ENCODE results near the gene VASH1.

VASH1 gene

DNA sequence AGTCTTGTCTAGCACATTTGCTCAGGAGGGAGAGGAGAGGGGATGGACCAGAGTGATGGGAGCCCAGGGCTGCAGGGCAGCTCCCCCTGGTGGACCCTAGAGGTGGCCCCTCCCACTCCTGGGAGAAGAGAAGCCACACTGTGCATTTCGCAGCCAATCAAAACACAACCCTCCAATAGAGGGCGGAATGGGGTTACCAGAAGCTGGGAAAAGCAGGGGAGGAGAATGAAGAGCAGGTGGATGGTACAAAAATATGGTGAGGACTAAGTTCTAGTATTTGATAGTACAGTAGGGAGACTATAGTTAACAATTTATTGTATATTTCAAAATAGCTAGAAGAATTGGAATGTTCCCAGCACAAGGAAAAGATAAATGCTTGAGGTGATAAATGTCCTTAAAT lies 23.6 kb downstream of the VASH1 start:
- TF ChIP-seq, protein P1, sequence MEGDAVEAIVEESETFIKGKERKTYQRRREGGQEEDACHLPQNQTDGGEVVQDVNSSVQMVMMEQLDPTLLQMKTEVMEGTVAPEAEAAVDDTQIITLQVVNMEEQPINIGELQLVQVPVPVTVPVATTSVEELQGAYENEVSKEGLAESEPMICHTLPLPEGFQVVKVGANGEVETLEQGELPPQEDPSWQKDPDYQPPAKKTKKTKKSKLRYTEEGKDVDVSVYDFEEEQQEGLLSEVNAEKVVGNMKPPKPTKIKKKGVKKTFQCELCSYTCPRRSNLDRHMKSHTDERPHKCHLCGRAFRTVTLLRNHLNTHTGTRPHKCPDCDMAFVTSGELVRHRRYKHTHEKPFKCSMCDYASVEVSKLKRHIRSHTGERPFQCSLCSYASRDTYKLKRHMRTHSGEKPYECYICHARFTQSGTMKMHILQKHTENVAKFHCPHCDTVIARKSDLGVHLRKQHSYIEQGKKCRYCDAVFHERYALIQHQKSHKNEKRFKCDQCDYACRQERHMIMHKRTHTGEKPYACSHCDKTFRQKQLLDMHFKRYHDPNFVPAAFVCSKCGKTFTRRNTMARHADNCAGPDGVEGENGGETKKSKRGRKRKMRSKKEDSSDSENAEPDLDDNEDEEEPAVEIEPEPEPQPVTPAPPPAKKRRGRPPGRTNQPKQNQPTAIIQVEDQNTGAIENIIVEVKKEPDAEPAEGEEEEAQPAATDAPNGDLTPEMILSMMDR (conservative IDR thresholded peaks at IDR 0.05; ENCODE audit: low read length): peak; percentile 98
- TF ChIP-seq EZH2phosphoT487 (IDR thresholded peaks at IDR 0.05; ENCODE audit: borderline replicate concordance): no peak
- no peak overlapping the region for H3K9ac ChIP-seq (ENCODE audit: low read depth, low read length, poor library complexity, severe bottlenecking)
- H3K36me3 ChIP-seq (ENCODE audit: insufficient read depth, low read length): peaks cover 20% of the 10 kb centered on the region; the same call in 1 of the 2 replicates

DNA sequence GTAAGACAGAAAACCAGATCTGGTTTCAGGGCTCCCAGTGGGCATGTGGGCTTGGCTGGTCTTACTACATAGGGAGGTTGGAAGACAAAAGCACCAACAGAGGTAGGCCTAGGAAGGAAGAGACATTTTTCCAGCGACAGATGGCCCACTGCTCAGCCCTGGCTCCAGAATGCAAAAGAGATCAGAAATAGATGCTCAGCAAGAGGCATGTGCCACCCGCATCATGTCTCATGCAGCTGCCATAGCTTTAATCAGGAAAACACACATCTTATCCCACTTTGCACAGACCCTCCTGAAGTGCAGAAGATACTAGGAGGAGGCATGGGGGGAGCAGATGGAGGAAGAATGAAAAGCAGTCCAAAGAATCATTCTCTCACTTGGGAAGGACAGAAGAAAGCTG lies 25.3 kb downstream of the VASH1 start:
- Histone ChIP-seq H3K79me2 (ENCODE audit: insufficient read depth, low read length) (no peaks in the 10 kb centered on the region), H3K4me1 (ENCODE audit: insufficient read depth, low read length, poor library complexity, severe bottlenecking) (peaks cover 9% of the 10 kb centered on the region), H3K4me3 (ENCODE audit: low read length, poor library complexity, severe bottlenecking) (no peak overlapping the region), H3K4me2 (ENCODE audit: low read depth, low read length, poor library complexity, severe bottlenecking) (no peak overlapping the region), H3K9me2 (replicated peaks; ENCODE audit: low read depth, low read length) (no peaks in the 10 kb centered on the region), H3K36me3 (ENCODE audit: insufficient read depth, low read length) (peaks cover 33% of the 10 kb centered on the region; the same call in 1 of the 2 replicates), H4K20me1 (ENCODE audit: insufficient read depth, low read length, poor library complexity, severe bottlenecking) (no peaks in the 10 kb centered on the region), H3K27me3 (ENCODE audit: insufficient read depth, low read length, poor library complexity, severe bottlenecking) (no peaks in the 10 kb centered on the region), H3F3A (ENCODE audit: low read depth) (no peaks in the 10 kb centered on the region), H3K9me3 (ENCODE audit: insufficient read depth, low read depth, low read length) (no peaks in the 10 kb centered on the region), H2AFZ (ENCODE audit: low read length) (no peak overlapping the region), H3K9ac (ENCODE audit: low read depth, low read length, poor library complexity, severe bottlenecking) (no peak overlapping the region)
- TF ChIP-seq EZH2phosphoT487 (IDR thresholded peaks at IDR 0.05; ENCODE audit: borderline replicate concordance): no peak
- TF ChIP-seq, protein P1 (conservative IDR thresholded peaks at IDR 0.05; ENCODE audit: low read length): no peak

More for the DNA sequence above, 23.6 kb downstream of the VASH1 start:
- no peak overlapping the region for H3K4me2 ChIP-seq (ENCODE audit: low read depth, low read length, poor library complexity, severe bottlenecking)
- H3K9me3 ChIP-seq (ENCODE audit: insufficient read depth, low read depth, low read length): no peaks in the 10 kb centered on the region
- no peak overlapping the region for H2AFZ ChIP-seq (ENCODE audit: low read length)
- H3K79me2 ChIP-seq (ENCODE audit: insufficient read depth, low read length): no peaks in the 10 kb centered on the region
- H3K9me2 ChIP-seq (replicated peaks; ENCODE audit: low read depth, low read length): no peaks in the 10 kb centered on the region
- H3F3A ChIP-seq (ENCODE audit: low read depth): no peaks in the 10 kb centered on the region
- no peaks in the 10 kb centered on the region for H3K27me3 ChIP-seq (ENCODE audit: insufficient read depth, low read length, poor library complexity, severe bottlenecking)
- no peaks in the 10 kb centered on the region for H4K20me1 ChIP-seq (ENCODE audit: insufficient read depth, low read length, poor library complexity, severe bottlenecking)
- peaks cover 15% of the 10 kb centered on the region for H3K4me1 ChIP-seq (ENCODE audit: insufficient read depth, low read length, poor library complexity, severe bottlenecking)
- H3K4me3 ChIP-seq (ENCODE audit: low read length, poor library complexity, severe bottlenecking): no peak overlapping the region

DNA sequence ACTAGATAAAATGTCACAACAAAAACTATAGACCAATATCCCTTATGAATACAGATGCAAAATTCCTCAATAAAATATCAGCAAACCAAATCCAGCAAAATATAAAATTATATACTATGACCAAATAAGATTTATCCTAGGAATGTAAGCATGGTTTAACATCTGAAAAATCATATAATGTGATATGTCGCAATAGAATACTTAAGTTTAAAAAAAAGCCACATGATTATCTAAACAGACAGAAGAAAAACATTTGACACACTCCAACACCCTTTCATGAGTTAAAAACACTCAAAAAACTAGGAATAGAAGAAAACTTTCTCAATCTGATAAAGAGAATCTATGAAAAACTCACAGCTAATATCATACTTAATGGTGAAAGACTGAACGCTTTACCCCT lies 31.2 kb downstream of the VASH1 start:
- no peak overlapping the region for H3K4me2 ChIP-seq (ENCODE audit: low read depth, low read length, poor library complexity, severe bottlenecking)
- no peaks in the 10 kb centered on the region for H3K9me2 ChIP-seq (replicated peaks; ENCODE audit: low read depth, low read length)
- H3K27me3 ChIP-seq (ENCODE audit: insufficient read depth, low read length, poor library complexity, severe bottlenecking): no peaks in the 10 kb centered on the region
- H3K4me1 ChIP-seq (ENCODE audit: insufficient read depth, low read length, poor library complexity, severe bottlenecking): no peaks in the 10 kb centered on the region
- peaks cover 31% of the 10 kb centered on the region; the same call in 1 of the 2 replicates for H3K36me3 ChIP-seq (ENCODE audit: insufficient read depth, low read length)
- TF ChIP-seq EZH2phosphoT487 (IDR thresholded peaks at IDR 0.05; ENCODE audit: borderline replicate concordance): no peak
- TF ChIP-seq, protein P1 (conservative IDR thresholded peaks at IDR 0.05; ENCODE audit: low read length): no peak
- no peaks in the 10 kb centered on the region for H4K20me1 ChIP-seq (ENCODE audit: insufficient read depth, low read length, poor library complexity, severe bottlenecking)
- no peak overlapping the region for H3K9ac ChIP-seq (ENCODE audit: low read depth, low read length, poor library complexity, severe bottlenecking)
- H3K4me3 ChIP-seq (ENCODE audit: low read length, poor library complexity, severe bottlenecking): no peak overlapping the region
- H3F3A ChIP-seq (ENCODE audit: low read depth): no peaks in the 10 kb centered on the region
- H3K79me2 ChIP-seq (ENCODE audit: insufficient read depth, low read length): no peaks in the 10 kb centered on the region
- H2AFZ ChIP-seq (ENCODE audit: low read length): no peak overlapping the region
- no peaks in the 10 kb centered on the region for H3K9me3 ChIP-seq (ENCODE audit: insufficient read depth, low read depth, low read length)
